GM19193 (cell line): ENCODE results near the gene PALM.

Experiments
- POLR2A ChIP-seq: IDR thresholded peaks from 4 replicates; pipeline ENCODE4 v1.6.1; 2011; ENCODE audit not compliant: insufficient read depth, insufficient read length; ENCODE audit errors: extremely low read depth

PALM gene

DNA sequence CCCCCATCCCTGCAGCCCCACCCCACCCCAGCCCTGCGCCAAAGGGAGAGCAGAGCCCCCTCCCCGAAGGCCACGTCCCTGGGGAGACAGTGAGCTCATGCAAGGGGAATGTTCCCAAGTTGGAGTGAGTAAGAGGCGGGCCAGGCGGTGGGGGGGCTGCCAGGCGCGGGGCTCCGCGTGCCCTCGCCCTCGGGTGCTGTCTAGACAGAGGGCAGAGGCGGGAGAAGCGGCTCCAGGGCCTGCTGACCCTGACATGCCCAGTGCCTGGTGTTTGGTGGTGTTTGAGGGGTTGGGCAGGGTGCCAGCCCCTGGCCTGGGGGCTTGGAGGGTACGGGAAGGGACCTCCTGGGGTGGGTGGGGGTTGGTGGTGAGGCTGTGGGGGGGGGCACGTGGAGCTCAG lies 31.5 kb upstream of the PALM start:
- no peak for TF ChIP-seq POLR2A

DNA sequence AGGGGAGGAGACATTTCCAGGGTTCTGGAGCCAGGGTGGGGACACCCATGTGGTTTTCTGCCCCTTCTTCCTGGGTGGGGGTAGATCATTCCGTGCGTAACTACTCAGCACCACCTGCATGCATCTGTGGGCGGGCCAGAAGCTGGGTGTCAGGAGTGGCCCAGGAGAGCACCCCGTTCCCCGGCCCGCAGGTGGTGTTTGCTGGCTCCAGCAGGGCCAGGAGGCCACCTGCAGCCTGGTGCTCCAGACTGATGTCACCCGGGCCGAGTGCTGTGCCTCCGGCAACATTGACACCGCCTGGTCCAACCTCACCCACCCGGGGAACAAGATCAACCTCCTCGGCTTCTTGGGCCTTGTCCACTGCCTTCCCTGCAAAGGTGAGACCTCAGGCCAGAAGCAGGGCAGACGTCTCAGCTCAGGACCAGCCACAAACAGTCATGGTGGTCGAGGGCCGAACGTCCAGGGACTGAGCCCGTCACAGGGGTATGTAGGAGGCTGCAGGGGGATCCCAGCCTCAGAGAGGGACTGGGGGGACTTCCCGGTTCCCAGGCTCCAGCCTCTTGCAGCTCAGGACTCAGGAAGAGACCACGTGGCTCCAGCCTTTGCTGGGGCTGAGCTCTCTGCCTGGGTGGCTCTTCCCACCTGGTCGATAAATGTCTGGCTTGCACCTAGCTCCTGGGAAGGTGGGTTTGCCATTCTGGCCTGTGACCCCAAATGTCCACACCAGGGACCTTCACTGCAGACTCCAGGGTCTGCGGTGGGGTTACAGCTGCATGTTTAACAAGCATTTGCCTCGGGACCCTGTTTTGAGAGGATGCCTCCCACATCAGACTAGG lies 30.9 kb upstream of the PALM start:
- no peak for TF ChIP-seq POLR2A

DNA sequence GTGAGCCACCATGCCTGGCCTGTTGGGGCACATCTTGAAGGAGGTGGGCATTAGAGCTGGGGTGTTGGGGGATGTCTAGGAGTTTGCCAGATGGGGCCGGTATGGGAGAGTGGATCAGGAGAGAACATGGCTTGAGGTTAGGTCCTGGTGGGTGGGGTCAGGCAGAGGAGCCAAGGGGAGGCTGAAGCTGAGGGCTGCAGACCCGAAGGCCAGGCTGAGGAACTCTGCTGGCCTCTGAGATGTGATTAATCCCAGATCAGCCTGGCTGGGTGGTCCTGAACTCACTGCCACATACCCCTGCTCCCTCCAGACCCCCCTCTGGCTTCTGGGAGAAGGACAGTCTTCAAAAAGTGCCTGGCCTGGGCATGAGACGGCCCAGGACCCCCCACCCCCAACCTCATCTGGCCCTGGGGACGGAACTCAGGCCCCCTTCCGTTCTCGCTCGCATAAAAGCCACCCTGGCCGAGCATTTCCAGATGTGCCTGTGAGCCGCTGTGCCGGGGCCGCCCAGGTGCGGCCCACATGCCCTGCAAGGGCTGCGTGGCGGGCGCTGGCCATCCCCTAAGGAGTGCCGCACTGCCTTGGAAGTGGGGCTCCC lies 29.8 kb upstream of the PALM start:
- no peak for TF ChIP-seq POLR2A

DNA sequence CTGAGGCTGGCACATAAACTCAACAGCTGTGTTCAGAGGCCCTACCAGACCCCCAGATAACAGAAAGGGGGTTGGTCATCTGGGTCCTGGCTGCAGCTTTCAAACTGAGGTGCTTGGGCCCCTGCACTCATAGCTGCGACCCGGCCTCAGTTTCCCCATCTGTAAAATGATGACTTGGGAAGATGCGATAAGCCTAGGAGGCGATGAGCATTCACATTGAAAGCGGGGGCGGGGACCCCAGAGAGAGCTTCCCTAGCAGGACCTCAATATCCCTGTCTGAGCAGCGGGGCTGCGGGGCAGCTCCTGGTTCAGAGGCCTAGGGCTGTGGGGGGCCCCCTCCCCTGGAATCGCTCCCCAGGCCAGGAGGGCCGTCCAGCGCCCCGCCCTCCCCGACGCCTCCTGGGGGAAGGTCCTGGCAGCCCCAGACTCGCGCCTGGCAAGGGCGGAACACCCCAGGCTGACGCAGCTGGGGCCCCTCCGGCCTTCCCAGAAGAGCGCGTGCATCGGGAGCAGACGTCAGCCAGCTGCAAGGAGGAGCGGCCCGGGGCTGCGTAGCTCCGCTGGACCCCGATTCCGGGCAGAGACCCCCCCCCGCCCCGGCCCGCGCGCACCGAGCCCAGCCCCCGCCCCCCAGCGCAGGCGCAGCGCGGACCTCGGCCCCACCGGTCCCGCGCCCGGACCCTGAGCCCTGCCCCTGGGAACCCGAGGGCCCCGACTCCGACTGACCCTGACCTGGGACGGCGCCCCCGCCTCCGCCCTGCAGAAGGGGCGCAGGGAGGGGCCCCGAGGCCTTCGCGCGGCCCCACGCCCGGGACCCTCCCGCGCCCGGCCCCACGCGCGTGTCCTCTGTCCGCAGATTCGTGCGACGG lies 29.1 kb upstream of the PALM start:
- TF ChIP-seq POLR2A, result no peak

DNA sequence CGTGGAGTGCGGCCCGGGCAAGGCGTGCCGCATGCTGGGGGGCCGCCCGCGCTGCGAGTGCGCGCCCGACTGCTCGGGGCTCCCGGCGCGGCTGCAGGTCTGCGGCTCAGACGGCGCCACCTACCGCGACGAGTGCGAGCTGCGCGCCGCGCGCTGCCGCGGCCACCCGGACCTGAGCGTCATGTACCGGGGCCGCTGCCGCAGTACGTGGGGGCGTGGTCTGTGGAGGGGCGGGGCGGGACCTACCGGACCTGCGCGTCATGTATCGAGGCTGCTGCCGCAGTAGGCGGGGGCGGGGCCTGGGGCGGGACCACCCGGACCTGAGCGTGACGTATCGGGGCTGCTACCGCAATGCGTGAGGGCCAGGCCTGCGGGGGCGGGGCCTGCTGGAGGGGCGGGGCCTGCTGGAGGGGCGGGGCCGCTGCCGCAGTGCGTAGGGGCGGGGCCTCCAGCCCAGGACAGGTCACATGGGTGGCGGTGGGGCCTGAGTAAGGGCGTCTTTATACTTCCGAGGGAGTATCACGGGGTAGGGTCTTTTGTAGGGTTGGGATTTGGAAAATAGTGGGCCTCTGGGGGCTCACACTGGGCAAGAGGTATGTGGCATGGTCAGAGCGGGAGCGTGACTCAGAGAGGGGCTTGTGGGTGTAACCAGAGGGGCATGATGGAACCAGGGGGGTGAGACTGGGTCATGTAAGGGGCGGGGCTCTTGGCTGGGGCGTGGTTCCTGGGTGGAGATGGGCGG lies 28.3 kb upstream of the PALM start:
- TF ChIP-seq POLR2A, result peak; percentile 61

DNA sequence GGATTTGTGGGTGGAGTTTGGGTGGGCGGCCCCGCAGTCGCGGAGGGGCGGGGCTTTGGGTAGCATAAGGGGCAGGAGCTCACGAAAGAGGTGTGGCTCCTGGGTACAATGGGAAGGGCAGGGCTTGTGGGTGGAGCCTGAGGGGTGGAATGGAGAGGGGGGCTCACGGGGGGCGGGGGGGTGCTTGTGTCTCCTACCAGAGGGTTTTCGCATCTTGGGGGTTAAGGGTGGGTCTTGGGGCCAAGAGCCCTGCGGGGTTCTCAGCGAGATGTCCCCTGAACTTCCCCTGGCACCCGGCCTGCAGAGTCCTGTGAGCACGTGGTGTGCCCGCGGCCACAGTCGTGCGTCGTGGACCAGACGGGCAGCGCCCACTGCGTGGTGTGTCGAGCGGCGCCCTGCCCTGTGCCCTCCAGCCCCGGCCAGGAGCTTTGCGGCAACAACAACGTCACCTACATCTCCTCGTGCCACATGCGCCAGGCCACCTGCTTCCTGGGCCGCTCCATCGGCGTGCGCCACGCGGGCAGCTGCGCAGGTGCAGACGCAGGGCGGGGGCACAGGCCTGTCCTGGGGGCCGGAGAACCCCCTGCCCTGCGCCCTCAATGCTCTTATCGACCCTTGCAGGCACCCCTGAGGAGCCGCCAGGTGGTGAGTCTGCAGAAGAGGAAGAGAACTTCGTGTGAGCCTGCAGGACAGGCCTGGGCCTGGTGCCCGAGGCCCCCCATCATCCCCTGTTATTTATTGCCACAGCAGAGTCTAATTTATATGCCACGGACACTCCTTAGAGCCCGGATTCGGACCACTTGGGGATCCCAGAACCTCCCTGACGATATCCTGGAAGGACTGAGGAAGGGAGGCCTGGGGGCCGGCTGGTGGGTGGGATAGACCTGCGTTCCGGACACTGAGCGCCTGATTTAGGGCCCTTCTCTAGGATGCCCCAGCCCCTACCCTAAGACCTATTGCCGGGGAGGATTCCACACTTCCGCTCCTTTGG lies 27.4 kb upstream of the PALM start:
- TF ChIP-seq POLR2A, result no peak

DNA sequence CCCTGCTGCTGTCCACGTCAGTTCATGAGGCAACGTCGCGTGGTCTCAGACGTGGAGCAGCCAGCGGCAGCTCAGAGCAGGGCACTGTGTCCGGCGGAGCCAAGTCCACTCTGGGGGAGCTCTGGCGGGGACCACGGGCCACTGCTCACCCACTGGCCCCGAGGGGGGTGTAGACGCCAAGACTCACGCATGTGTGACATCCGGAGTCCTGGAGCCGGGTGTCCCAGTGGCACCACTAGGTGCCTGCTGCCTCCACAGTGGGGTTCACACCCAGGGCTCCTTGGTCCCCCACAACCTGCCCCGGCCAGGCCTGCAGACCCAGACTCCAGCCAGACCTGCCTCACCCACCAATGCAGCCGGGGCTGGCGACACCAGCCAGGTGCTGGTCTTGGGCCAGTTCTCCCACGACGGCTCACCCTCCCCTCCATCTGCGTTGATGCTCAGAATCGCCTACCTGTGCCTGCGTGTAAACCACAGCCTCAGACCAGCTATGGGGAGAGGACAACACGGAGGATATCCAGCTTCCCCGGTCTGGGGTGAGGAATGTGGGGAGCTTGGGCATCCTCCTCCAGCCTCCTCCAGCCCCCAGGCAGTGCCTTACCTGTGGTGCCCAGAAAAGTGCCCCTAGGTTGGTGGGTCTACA lies 25.9 kb upstream of the PALM start:
- TF ChIP-seq POLR2A, result no peak

DNA sequence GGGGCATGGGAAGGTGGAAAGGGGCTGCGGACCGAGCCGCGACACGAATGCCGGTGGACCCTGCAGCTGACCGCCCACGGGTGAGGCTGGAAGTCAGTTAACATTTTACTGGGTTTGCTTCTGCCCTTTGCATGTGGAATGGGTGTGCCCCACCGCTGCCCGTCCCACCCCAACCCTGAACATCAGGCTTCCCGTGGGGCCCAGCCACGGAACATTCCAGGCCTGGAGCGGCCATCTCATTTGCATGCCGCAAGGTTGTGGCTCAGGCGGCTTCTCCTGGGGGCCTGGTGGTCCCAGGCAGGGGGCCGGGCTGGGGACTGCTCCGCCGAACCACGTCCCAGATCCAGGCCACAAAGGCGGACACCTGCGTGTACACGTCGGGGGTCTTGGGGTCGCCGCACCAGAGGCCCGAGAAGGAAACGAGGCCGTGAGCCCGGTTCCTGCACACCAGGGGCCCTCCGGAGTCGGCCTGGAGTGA lies 23.2 kb upstream of the PALM start:
- no peak for TF ChIP-seq POLR2A

DNA sequence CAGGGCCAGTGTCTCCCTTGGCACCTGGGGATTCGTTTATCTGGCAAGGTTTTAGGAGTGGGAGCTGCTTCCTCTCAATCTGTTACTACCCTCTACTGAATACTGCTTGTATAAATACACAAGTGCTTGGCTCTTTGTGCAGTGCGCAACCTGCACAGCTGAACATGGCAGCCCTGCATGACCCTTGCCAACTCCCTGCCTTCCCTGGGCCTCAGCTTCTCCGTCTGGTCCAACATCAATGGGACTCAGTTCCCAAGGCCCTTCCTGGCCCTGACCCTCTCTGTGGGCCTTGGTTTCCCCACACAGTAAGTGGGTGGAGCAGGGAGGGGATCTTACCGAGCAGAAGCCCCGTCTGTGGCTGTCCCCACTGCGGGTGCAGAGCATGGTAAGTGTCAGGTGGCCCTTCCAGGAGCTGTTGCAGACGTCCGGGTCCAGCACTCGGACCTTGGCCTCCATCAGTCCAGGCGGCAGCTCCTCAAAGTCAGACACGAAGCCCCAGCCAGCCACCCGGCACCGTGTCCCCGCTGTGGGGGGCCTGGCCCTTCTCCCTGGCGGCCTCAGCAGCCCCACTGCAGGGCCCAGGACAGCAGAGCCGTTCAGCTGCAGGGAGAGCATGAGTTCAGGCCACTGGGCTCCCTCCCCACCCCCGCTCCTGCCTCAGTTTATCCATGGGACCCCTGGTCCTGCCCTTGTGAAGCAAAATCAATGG lies 22.0 kb upstream of the PALM start:
- TF ChIP-seq POLR2A, result no peak

DNA sequence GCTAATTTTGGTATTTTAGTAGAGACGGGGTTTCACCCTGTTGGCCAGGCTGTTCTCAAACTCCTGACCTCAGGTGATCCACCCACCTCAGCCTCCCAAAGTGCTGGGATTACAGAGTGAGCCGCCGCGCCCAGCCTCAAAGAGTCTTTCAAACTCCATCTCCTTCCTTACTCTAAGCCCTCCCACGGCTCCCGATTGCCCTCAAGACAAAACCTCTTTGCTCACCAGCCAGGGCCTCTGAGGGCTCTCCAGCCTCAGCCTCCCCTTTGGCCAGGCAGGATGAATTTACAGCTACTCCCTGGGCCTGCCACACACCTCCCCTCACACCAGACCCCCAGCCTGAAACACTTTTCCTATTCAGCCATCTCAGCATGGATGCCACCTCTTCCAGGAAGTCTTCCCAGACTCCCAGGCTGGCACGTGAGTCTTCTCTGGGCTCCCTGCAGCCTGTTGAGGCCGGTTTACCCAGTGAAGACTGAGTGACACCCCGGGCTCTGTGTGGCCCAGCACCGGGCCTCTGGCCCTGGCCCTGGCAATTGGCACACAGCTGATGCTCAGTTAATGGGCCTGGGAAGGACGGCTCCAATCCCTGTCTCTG lies 21.1 kb upstream of the PALM start:
- no peak for TF ChIP-seq POLR2A

DNA sequence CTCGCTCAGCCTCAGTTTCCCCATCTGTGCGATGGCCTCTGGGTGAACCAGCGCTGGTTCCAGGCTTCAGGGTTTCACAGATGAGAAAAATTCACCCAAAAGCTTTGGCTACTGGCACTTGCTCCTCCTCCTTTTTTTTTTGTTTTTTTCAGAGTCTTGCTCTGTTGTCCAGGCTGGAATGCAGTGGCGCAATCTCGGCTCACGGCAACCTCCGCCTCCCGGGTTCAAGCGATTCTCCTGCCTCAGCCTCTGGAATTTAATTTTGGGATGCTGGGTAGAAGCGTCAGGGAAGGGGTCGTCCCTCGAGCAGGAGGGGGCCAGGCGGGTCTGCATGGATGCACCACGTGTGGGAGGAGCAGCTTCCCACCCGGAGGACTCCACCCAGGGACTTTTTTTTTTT lies 20.5 kb upstream of the PALM start:
- TF ChIP-seq POLR2A, result no peak

DNA sequence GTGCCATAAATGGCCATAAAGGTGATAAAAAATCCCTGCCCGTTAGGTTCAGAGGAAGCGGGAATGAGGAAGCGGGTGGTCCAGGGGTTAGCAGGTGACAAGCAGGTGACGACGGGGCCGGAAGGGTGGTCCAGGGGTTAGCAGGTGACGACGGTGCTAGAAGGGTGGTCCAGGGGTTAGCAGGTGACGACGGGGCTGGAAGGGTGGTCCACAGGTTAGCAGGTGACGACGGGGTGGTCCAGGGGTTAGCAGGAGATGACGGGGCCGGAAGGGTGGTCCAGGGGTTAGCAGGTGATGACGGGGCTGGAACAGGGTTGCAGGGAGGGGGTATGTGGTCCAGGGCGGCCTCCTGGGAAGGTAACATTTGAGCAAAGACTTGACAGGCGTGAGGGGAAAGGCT lies 19.7 kb upstream of the PALM start:
- no peak for TF ChIP-seq POLR2A

DNA sequence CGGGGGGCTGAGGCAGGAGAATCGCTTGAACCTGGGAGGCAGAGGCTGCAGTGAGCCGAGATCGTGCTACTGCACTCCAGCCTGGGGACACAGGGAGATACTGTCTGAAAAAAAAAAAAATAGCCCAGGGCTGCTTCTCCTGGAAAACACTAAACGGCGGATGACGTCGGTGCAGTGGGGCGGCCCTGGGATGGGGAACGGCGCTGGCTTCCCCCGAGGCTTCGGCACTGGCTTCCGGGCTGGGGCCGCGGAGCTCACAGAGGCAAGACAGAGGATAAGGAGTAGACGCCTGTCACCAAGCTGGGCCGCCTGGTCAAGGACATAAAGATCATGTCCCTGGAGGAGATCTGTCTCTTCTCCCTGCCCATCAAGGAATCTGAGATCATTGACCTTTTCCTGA lies 18.5 kb upstream of the PALM start:
- TF ChIP-seq POLR2A, result no peak
